BJ (cell line): ENCODE data around the gene ALS2CL. TPM values are rescaled to one million over a fixed set of nuclear protein-coding genes. Genes with fewer than 3 reads are reported as not detected.

ENCODE experiments used
- CTCF ChIA-PET: fragments of 350-600 bp; formaldehyde crosslinking; extraction: SDS; loops from one replicate; lab custom pipeline; 2021; ENCODE audit warnings: antibody characterized with exemption, inconsistent platforms; lab: Yijun Ruan, JAX
- POLR2A ChIA-PET: fragments of 300-600 bp; sonication (Branson Sonifier 250); formaldehyde crosslinking; extraction: SDS; loops from one replicate; lab custom pipeline; 2021; ENCODE audit warnings: antibody characterized with exemption; lab: Charles Lee
- DNase-seq: peaks from one replicate; pipeline ENCODE4 v3.0.0-alpha.2; 2011; ENCODE audit warnings: low read depth
- H3K27me3 ChIP-seq: 2 replicates; pipeline ENCODE4 v1.6.0; 2011; ENCODE audit warnings: low read length; ENCODE audit not compliant: control insufficient read depth, insufficient read depth
- H3K36me3 ChIP-seq: 2 replicates; pipeline ENCODE4 v1.5.1; 2011; ENCODE audit warnings: low read length; ENCODE audit not compliant: control insufficient read depth, insufficient read depth
- H3K4me3 ChIP-seq: 2 replicates; pipeline ENCODE4 v1.5.1; 2011; ENCODE audit warnings: low read depth, mild to moderate bottlenecking, control low read depth, low read length
- polyA plus RNA-seq: library from polyadenylated mRNA; depleted of rRNA; stranded (reverse); fragments of >200 nt; gene quantifications from 2 replicates; pipeline ENCODE4 v1.2.3, GENCODE V29; 2011; rRNA removed
- small RNA-seq: library from RNA; depleted of rRNA; stranded (forward); fragments of <200 nt; gene quantifications from one replicate; pipeline ENCODE3, GENCODE V24; 2012; ENCODE audit warnings: low replicate concordance, low read depth; ENCODE audit not compliant: insufficient read length
- TF ChIP-seq, protein P1 (sequence below): IDR thresholded peaks from 2 replicates; pipeline ENCODE4 v1.5.1; 2011; ENCODE audit warnings: low read depth, mild to moderate bottlenecking, control low read depth, inconsistent platforms, low read length, moderate library complexity; ENCODE audit not compliant: insufficient read depth

ALS2CL gene
- polyA plus RNA-seq, 1 experiment: 7.2 TPM

DNA sequence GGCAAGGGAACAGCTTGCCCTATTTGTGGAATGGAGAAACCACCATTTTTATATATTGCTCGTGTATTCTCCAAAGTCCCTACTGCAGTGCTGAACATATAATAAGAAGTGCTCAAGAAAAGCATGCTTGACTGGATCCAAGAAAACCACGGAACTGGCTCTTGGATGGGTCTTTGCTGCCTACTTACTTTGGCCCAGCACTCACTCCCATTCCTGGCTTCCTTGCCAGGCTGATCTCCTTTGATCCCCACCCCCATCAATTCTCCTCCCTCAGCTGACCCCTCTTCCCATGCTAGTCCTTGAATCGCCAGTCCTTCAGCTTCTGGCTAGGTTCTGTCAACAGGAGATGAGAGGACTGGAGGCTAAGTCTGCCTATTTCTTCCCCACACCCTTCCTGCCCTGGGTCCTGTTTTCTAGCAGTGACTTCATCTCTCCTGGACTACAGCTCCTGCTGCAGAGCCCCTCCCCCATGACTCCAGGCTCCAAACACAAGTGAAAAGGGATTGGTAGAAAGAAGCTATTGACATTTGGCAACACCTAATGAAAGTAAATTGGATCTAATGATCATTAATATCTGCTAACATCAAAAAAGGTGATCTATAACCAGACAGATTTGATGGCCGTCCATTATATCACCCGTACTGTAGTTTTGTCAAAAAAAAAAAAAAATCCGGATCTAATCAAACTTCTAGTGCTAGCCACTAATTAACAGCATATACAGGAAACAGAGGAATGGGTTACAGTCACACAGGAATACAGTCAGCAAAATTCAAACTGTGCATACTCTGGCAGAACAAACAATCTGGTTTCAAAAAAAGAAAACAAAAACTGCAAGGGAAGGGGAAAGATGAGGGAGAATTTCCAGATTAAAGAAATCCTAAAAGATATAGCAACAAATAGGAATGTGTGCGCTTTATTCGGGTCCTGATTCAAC lies 73.4 kb downstream of the ALS2CL start:
- TF ChIP-seq, protein P1, sequence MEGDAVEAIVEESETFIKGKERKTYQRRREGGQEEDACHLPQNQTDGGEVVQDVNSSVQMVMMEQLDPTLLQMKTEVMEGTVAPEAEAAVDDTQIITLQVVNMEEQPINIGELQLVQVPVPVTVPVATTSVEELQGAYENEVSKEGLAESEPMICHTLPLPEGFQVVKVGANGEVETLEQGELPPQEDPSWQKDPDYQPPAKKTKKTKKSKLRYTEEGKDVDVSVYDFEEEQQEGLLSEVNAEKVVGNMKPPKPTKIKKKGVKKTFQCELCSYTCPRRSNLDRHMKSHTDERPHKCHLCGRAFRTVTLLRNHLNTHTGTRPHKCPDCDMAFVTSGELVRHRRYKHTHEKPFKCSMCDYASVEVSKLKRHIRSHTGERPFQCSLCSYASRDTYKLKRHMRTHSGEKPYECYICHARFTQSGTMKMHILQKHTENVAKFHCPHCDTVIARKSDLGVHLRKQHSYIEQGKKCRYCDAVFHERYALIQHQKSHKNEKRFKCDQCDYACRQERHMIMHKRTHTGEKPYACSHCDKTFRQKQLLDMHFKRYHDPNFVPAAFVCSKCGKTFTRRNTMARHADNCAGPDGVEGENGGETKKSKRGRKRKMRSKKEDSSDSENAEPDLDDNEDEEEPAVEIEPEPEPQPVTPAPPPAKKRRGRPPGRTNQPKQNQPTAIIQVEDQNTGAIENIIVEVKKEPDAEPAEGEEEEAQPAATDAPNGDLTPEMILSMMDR: no peak
- H3K36me3 ChIP-seq: no peaks in the 10 kb centered on the region
- ChIA-PET CTCF (interaction anchor here (0.9 kb wide), 1 partner anchor 131 kb away, joined by 3 read pairs; no protein-coding TSS in a partner anchor), POLR2A (no interaction called here)
- H3K27me3 ChIP-seq: peaks cover 20% of the 10 kb centered on the region
- H3K4me3 ChIP-seq: no peak overlapping the region
- no peak for DNase-seq

Small RNA genes within 50 kb of the gene (small RNA-seq; reads per million reads assigned to genes)
- gene RF00591: not detected

Other genes starting within 250 kb of the ALS2CL start
- gene LTF, start 228.8 kb downstream of the ALS2CL start, polyA plus RNA-seq: not detected in 2 replicates
- gene RTP3, start 195.7 kb downstream of the ALS2CL start, polyA plus RNA-seq: not detected in 2 replicates
- gene LRRC2, start 127.4 kb downstream of the ALS2CL start, polyA plus RNA-seq: 0.55 and 1.2 TPM in 2 replicates
- gene FAM240A, start 81.2 kb downstream of the ALS2CL start, polyA plus RNA-seq: not detected in 2 replicates
- gene TMIE, start 7.7 kb upstream of the ALS2CL start, polyA plus RNA-seq: 0.07 and 0.27 TPM in 2 replicates
- gene PRSS50, start 24.2 kb upstream of the ALS2CL start, polyA plus RNA-seq: not detected in 2 replicates
- gene MYL3, start 169.8 kb upstream of the ALS2CL start, polyA plus RNA-seq: 0.97 and 1.0 TPM in 2 replicates
- 1.3 and 2.1 TPM in 2 replicates for gene PTH1R, start 184.0 kb upstream of the ALS2CL start, polyA plus RNA-seq